ENCODE results near the gene GNAO1.

The GNAO1 gene

DNA sequence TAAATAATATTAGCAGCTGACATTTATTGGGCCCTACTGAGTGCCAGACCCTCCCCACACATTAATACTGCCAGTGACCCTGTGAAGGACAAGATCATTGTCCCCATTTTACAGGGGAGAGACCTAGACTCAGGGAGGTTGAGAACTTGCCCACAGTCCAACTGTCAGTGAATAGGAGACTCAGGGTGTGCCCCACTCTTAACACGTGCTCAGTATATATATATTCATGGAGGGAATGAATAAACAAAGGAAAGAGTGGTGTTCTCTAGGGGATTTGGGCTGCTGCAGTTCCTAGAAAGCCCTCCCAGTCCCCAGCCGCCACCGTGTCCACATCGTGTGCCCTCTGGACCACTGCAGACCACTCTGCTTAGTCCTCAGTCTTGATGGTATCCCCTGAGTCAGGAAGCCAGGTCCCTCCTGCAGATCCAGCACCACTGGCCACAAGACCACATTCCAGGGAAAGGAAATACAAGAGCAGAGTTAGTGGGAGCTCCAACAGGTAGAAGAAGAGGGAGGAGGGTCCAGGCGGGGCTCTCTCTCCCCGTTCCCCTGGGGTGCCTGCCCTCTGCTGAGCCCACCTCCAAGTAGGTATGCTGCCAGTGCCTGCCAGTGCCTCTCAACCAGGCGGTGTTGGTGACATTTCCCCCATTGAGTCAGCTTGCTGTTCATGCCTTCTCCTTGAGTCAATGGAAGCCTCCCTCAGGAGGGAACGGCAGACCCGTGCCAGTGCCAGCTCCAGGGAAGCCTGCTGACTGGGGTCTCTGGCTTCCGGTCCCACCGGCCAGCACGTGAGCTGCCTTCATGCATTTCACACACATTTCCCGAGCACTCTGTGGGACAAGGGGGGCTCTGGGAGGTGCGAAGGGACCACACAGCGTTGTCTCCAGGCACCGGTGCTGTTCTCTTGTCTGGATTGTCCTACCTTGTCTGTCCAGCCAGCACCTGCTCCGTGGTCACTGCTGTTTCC lies 75.6 kb downstream of the GNAO1 start:
- DNase-seq, result no peak

DNA sequence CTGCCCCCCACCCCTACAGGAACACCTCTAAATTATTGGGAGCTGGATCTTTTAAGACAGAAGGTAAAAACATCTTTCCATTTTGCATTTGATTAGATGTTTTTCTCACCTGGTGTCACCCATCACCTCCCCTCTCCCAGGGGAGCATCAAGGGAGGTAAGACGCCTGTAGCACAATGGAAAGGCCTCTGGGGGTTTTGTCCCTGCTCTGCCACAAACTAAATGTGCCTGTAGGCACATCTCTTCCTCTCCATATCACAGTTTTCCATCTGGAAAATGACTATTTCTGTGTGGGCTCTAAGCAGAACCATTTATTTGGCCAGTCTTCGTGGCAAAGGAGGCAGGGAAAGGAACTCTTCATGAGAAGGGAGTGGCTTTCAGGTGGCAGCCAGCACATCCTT lies 76.6 kb downstream of the GNAO1 start:
- no peak for DNase-seq

DNA sequence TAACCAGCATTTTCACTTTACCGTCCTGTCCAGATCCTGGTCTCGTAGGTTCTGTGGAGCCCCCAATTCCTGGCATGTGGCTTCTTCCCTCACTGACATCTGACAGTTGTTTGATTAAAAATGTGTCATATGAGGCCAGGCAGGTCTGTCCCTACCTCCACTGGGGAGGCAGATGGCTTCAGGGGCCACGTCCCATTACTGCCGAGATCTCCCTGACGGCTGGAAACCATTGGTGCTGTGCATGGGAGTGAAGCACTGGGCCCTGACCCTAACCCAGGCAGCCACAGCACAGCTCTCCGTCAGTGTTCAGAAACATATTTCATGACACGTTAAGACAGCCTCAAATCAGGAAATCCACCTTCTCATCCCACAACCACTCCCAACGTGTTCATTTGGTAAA lies 77.5 kb downstream of the GNAO1 start:
- no peak for DNase-seq

DNA sequence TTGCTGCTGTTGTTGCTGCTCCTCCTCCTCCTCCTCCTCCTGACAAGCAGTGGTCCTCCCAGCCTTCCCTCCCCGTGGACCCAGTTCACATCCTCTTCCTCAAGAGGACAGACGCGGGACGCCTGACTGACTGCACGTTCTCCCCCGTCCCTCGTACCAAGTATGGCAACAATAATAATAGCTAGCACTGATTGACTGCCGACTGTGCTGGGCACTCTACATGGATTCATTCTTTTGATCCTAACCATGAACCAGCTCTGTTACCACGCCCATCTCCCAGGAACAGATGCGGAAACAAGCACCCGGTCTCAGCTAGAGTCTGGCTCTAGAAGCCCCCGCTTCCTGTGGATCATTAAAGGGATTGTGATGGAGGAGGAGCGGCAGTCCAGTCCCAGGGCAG lies 78.0 kb downstream of the GNAO1 start:
- DNase-seq, result no peak

DNA sequence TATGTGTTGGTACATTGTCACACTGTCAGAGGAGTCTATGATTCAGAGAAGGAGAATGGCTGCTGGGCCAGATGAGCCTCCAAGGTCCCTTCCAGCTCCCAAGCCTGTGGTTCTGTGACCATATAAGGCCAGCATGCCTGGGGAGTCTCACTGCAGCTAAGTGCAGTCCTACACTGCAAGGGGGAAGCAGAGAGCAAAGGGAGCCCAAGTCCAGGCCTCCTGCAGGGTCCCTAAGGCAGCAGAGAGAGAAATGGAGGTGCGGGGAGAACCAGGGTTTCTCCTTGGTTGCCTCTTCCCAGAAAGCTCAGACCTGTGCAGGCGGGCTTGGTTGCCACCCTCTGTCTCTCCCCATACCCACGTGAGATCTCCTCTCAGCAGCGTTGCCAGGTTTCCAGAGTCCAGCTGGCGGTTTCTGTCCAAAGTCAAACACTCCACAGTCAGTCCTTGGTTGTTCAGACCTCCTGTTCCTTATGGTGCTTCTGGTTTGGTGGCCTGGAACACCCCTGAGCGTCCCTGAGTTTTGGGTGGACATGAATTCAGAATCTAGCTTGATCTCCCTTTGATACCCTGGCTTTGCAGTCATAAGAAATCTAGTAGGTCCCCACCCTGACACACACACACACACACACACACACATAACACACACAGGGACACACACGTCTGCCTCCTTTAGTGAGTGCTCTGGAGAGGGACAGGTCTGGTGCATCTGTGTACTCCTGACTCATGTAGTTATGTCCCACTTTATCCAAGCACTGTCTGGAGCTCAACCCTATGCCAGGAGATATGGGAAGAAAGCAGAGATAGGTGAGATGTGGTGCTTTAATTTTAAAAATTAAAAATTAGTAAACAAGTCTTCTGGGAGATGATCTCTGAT lies 78.8 kb downstream of the GNAO1 start:
- DNase-seq, result no peak

DNA sequence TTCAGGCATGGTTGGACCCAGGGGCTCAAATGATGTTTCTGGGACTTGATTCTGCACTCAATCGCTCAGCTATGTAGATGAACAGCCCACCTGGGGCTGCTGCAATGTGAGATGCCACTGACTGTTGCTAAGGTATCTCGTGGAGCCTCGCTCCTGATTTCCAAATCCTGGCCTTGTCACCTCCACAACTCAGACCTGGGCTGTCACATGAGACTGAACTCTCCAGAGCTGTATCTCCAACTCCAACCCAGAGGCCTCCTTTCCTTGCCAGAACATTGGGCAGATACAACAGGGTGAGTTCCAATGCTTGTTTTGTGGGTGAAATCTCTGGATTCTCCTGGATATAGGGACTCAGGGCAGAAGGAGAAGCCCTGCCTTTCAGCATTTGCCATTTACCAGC lies 79.5 kb downstream of the GNAO1 start:
- DNase-seq, result no peak

DNA sequence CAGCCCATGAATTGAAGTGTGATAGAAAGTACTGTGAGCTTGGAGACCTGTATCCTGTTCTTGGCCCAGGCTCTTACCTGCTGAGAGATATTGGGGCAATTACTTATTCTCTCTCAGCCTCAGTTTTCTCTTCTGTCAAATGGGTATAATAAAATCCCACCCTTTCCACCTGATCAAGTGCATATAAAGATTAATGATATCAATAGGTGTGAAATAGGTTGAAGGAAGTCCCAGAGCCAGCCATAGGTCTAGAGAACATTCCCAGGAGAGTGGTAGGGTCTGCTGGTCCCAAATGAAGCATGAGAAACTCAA lies 81.2 kb downstream of the GNAO1 start:
- DNase-seq, result no peak

DNA sequence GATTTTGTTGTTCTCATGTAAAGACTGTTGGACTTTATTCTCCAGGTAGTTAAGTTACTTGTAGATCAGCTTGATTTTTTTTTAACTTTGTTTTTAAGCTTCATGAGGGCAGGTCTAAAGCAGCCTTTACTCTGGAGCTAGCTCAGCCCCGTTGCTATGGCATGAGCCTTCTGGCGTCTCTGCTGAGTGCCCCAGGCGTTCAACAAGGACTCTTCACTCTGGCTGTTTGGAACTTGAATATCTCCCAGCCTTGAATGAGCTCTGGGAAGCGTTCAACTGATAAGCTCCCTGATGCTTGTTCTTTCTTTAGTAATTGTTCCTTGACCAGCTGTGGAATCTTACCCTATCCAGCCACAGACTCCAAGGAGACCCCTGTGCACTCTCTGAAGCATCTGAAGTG lies 82.3 kb downstream of the GNAO1 start:
- DNase-seq, result no peak

DNA sequence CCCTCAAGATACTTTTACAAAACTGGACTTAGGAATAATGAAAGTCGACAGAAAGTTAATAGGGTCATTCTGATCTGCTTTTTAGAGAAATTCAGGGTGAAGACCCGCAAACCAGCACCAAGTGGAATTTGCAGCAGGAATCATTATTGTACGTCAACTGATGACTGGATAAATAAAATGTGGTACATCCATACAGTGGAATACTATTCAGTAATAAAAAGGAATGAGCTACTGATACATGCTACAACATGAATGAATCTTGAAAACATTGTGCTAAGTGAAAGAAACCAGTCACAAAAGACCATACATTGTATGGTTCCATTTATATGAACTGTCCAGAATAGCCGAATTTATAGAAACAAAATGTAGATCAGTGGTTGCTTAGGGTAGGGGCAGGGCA lies 83.1 kb downstream of the GNAO1 start:
- DNase-seq, result no peak

DNA sequence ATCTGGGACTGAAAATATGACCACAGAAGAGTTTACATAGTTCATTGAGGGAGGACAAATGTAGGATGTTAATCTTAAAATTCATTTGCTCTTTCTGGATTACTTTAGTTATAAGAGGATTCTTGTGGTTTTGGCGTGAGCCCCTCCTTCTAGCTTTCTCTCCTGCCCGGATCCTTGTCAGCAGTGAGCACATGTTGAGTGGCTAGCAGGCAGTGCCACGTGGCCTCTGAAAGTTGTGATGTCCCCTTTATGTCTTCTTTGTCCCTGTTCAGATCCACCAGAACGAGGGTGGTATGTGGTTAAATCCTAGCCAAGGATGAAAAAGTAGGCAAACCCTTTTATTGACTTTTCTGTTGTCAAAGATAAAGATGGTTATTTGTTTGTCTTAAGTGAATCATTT lies 83.8 kb downstream of the GNAO1 start:
- no peak for DNase-seq

DNA sequence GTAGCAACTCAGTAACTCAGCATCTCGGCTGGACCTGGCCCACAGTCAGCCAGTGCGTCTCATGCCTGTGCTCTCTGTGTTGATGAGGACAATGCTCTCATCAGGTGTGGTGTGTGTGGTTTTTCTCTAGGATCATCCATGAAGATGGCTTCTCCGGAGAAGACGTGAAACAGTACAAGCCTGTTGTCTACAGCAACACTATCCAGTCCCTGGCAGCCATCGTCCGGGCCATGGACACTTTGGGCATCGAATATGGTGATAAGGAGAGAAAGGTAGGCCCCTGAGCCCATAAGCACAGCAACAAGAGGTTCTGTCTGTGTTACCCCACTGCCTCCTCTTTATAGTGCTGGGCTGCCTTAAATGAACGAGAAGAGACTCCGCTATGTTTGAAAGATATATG lies 84.5 kb downstream of the GNAO1 start:
- DNase-seq, result no peak

DNA sequence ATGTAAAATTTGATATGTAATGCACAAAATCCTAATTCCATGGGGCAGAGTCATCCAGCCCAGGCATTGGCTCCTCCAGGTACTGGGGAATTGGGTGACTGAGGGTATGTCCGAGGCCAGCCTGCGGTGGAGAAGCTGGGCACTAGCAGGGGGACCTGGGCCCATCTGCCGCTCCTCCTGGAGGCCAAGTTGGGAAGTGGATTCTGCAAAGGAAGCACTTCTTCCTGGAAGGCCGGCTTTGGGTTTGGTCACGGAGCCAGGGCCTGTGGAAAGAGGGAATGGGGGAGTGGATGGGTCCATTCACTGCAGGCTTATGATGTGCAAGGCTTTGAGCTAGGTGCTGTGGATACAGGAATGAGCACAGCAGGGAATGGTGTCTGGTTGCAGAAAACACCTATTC lies 85.8 kb downstream of the GNAO1 start:
- DNase-seq, result no peak

DNA sequence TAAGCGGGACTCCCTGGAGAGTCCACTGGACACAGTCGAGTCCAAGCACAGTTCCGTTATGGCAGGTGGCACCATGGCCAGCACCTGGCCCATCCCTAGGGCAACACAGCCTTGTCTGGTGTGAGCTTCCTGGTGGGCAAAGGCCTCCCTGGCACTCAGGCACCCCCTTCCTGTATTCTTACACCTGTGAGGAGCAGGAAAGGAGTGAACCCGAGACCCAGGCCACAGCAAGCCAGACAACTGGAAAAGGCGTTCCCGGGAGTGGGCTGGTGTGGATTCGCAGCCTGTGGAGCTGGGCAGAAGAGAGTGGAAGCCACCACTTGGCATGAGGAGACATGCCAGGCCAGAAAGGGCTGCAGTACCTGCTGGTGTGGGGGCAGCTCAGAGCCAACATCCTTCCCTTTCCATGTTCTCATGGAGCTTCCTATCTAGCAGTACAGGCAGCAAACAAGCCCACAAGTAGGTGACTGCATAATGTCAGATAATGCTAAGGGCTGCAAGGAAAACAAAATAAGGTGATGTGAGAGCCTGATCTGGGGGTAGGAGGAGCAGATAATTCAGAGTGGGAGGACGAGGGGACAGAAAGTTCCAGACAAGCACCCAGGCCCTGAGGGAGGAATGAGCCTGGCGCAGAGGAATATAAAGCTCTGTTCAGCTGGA lies 87.0 kb downstream of the GNAO1 start:
- no peak for DNase-seq

DNA sequence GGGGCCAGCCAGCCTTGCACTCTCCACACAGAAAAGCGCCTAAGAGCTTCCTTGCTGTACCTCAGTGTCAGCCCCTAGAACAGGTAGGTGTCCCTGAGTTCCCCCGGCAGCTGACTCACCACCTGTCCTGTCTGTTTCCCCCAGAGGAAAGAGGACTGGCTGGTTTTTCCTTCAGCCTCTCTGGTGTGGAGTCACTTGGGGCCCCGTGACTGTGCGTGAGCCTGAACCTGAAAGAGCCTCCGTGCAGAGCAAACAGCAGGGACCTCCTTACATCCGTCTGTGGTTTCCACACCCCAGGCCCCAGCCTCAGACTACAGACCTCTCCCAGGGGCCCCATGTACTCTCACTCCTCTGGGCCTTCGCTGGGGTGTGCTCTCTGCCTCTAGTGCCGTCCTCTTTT lies 87.8 kb downstream of the GNAO1 start:
- DNase-seq, result no peak

DNA sequence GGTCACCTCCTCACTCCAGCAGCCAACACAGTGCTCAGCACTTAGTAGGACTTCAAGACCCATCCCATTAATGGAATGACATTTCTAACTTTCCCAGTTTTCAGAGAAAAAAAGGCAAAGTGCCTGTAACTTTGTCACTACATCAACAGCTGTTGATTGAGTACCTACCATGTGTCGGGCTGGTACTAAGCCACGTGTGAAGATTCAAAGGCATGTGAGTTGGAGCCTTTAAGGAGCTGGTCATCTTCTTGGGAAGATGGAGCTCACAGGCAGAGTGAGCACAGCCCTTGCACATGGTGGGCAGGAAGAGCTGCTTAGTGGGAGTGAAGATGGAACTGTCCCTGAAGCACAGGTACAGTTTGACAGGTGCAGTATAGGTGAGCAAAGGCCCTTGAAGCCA lies 88.6 kb downstream of the GNAO1 start:
- no peak for DNase-seq

DNA sequence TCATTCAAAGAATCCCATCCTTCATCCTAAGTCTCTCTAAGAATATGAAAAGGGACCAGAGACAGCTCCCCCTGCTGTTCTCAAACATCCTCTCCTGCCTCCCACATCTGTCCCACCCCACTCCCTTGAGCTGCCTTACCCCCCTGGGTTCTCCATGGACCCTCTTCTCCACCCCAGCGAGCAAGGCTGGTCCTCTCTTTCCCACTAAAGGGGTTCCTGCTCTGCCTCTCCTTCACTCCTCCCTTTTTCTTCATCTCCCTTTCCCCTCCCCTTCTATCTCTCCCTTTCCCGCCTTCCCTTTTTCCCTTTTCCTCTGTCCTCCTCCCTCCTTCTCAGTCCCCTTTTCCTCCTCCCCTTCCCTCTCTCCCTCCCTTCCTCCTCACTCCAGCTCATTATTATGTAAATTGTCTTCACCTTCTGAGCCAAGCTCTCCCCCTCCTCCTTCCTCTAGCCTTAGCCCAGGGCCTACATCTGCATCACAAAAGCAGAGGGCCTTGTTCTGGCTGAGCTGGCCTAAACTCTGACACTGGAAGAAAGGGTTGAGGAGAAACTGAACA lies 90.0 kb downstream of the GNAO1 start:
- no peak for DNase-seq

DNA sequence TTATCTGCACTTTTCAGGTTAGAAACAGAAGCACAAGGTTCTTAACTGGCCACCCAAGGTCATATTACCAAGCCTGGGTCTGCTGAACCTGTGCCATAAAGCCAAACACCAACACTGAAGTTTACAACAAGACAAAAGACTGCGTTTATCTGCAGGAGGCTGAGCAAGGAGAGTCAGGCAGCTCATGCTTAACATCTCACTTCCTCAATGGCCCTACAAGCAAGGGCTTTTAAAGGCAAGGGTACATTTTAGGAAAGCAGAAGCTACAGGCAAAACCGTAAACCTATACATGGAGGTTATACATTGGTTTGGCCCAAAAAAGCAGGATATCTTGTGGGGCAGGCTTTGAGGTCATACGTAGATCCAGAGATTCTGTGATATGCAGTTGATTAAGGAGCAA lies 91.2 kb downstream of the GNAO1 start:
- DNase-seq, result no peak

DNA sequence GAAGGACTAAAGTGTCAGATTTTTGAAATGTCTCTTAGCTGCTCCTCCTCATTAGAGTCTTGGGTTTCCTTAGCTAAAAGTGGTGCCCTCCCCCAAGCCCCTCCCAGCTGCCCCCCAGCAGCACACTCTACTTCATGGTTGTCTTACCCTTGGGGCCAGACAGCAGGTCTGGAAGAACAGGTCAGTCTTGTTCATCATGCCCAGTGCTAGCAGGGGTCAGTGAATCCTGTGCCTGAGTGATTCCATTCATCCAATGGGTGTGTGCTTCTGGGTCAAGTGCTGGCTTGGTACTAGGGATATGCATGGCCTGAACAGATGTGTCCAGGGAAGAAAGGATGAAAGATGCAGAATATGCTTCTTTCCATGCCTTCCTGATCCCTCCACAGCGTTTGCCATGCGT lies 93.2 kb downstream of the GNAO1 start:
- no peak for DNase-seq

DNA sequence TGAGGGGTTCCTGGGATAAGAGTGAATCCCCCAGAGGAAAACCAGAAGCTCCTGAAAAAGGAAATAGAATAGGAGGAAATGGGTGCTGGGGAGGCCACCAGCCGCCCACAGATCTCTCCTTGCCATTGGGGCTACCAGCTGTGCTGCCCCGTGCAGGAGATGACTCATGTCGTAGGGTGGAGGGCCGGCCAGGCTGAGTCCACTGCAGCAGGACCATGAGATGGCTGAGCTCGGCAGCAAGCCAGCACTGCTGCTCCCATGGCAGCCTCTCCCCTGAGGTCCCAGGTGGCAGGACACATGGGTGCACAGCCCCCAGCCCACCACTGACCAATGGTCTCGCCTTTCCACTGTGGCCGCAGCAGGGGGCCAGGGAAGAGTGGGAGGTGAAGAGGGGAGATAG lies 95.5 kb downstream of the GNAO1 start:
- DNase-seq, result no peak

DNA sequence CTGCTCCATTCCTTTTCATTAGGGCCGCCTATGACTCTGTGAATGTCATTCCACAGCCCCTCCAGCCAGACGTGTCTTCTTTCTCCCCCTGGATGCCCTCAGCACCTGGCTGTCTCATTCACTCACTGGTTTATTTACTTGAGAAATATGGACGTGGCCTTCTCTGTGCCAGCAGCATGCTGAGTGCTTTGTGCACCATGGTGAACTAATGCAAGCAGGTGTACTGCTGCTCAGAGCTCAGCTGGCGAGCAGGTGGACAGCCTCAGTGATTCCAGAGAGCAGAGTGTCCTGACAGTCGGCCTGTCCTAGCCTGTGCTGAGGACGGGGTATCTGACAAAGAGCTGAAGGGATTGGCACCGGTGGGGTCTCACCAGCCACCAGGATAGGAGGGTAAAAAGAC lies 96.7 kb downstream of the GNAO1 start:
- DNase-seq, result no peak

DNA sequence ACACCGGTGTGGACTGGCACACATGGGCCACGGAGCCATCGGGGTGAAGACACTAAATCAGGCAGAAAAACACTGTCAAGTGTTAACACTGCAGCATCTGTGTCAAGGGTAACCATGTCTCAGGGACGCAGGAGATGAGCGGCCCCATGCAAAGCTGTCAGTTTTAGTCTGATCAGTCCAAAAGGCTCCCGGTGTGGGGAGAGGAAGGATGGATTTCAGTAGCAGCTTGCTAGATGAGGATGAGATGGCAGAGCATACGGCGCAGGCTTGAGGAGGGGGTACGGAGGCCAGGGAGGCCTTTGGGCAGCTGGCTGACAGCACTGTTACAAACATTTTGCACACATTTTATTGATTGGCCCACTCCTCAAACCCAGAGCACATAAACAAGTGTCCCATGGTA lies 98.1 kb downstream of the GNAO1 start:
- no peak for DNase-seq

DNA sequence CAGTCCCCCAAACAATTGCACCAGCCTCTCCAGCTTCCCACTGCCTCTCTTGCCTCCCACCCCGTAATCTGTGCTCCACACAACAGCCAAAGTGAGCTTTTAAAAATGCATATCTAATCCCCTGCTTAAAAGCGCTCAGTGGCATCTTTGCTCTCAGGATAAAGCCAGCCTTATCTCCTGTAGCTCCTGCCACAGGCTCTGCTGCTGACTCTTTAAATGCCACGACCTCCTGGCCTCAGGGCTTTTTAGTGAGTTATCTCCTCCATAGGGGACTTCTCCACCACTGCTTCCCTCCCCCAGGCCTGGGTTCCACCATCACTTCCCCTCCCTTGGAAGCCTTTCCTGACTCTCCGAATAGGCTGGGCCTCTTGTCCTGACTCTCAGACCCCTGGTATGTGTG lies 98.6 kb downstream of the GNAO1 start:
- DNase-seq, result no peak

DNA sequence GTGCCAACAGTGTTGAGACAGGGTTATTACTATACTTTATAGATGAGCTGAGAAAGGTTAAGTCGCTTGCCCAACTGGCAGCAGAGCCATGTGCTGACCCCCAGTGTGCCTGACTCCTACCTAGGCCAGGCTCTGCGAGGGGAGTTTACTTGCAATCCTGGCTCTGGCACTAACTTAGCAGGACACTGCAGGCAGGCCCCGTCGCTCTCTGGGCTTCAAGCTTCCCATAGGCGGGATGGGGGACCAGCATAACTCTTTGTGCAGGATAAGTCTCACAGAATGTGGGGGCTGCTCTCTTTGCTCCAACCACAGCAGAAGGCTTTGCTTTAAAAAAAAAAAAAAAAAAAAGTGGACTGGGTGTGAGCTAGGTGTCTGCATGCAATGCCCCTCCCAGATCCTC lies 102.7 kb downstream of the GNAO1 start:
- DNase-seq, result no peak
